GM15510 (cell line): Measurements from ENCODE around the gene TXLNG.

Experiments
- POLR2A ChIP-seq: IDR thresholded peaks from 3 replicates; pipeline ENCODE4 v1.6.1; 2011; ENCODE audit warnings: borderline replicate concordance; ENCODE audit not compliant: insufficient read length; ENCODE audit errors: extremely low read depth

TXLNG gene

GRCh38 chrX:16825264-16826035 lies 39.2 kb downstream of the TXLNG start:
- no peak for TF ChIP-seq POLR2A

GRCh38 chrX:16826207-16826606 lies 39.9 kb downstream of the TXLNG start:
- no peak for TF ChIP-seq POLR2A

- TF ChIP-seq POLR2A, result no peak
These were observed 41.0 kb downstream of the TXLNG start for GRCh38 chrX:16827225-16827624.

- no peak for TF ChIP-seq POLR2A
These were observed 42.0 kb downstream of the TXLNG start for GRCh38 chrX:16828124-16828908.

GRCh38 chrX:16832301-16832700 lies 46.0 kb downstream of the TXLNG start:
- no peak for TF ChIP-seq POLR2A

- TF ChIP-seq POLR2A, result no peak
These were observed 48.5 kb downstream of the TXLNG start for GRCh38 chrX:16834806-16835205.

GRCh38 chrX:16836371-16836770 lies 50.1 kb downstream of the TXLNG start:
- no peak for TF ChIP-seq POLR2A

- no peak for TF ChIP-seq POLR2A
These were observed 52.2 kb downstream of the TXLNG start for GRCh38 chrX:16838202-16839066.

GRCh38 chrX:16839219-16839851 lies 53.1 kb downstream of the TXLNG start:
- TF ChIP-seq POLR2A, result no peak

GRCh38 chrX:16839852-16840460 lies 53.7 kb downstream of the TXLNG start:
- no peak for TF ChIP-seq POLR2A

- TF ChIP-seq POLR2A, result no peak
These were observed 56.4 kb downstream of the TXLNG start for GRCh38 chrX:16842684-16843083.

GRCh38 chrX:16843208-16843909 lies 57.1 kb downstream of the TXLNG start:
- no peak for TF ChIP-seq POLR2A

- no peak for TF ChIP-seq POLR2A
These were observed 59.4 kb downstream of the TXLNG start for GRCh38 chrX:16845686-16846085.

GRCh38 chrX:16848541-16848940 lies 62.3 kb downstream of the TXLNG start:
- TF ChIP-seq POLR2A, result no peak

GRCh38 chrX:16851421-16851820 lies 65.2 kb downstream of the TXLNG start:
- TF ChIP-seq POLR2A, result no peak
